NT2/D1 (cell line): ENCODE measurements around the gene CNKSR3.

Source experiments
- DNase-seq: peaks from one replicate; pipeline ENCODE4 v3.0.0-alpha.2; 2011; ENCODE audit warnings: low read depth, low spot score
- H3K27me3 ChIP-seq: 2 replicates; pipeline ENCODE4 v1.6.0; 2011; ENCODE audit warnings: mild to moderate bottlenecking; ENCODE audit not compliant: insufficient read length, insufficient read depth
- H3K36me3 ChIP-seq: 2 replicates; pipeline ENCODE4 v1.6.1; 2011; ENCODE audit warnings: mild to moderate bottlenecking, low read length, mixed read lengths; ENCODE audit not compliant: insufficient read depth, insufficient read length
- H3K4me1 ChIP-seq: 2 replicates; pipeline ENCODE4 v1.5.1; 2011; ENCODE audit not compliant: insufficient read depth, insufficient read length
- H3K4me3 ChIP-seq: 2 replicates; pipeline ENCODE4 v1.5.1; 2011; ENCODE audit warnings: low read depth; ENCODE audit not compliant: insufficient read length
- H3K9ac ChIP-seq: 2 replicates; pipeline ENCODE4 v1.6.0; 2011; ENCODE audit warnings: low read depth; ENCODE audit not compliant: insufficient read length
- H3K9me3 ChIP-seq: 2 replicates; pipeline ENCODE4 v1.5.1; 2011; ENCODE audit warnings: mild to moderate bottlenecking, low read length; ENCODE audit not compliant: insufficient read depth
- SUZ12 ChIP-seq: IDR thresholded peaks from 2 replicates; pipeline ENCODE4 v1.6.1; 2011; ENCODE audit not compliant: insufficient read length, insufficient read depth; ENCODE audit errors: extremely low read depth
- YY1 ChIP-seq: IDR thresholded peaks from 2 replicates; pipeline ENCODE4 v1.6.1; 2011; ENCODE audit not compliant: insufficient read length, insufficient read depth
- ZNF274 ChIP-seq: IDR thresholded peaks from 2 replicates; pipeline ENCODE4 v1.6.1; 2011; ENCODE audit warnings: mild to moderate bottlenecking, low read depth, low read length

Gene CNKSR3

DNA sequence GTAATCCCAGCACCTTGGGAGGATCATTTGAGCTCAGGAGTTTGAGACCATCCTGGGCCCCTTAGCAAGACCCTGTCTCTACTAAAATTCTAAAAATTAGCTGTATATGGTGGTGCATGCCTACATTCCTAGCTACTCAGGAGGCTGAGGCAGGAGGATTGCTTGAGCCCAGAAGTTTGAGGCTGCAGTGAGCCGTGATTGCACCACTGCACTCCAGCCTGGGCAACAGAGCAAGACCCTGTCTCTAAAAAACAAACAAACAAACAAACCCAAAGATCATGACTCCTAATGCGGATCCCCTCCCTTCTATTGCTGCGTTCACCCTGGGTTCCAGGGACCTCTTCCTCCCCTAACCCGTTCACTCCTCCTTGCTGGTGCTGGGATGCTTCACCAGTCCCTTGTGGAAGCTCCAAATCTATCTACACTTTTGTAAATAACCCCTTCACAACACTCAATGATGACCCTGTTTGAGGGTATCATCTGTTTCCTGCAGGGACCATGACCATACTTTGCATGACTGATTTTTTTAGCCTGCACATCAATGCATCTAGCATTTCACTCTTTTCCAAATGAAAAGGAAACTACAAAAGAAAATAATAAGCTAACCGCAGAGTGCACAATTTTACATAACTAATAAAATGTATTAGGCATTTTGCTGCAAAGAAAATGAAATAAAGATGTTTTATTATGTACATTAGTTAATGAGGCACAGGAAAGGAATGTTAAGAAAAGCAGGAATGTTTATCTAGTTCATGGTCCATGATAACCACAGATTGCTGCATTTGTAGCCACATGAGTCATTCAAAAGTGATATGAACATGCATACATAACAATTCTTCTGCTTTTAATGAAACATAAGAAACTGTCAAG is 123.4 kb downstream of the CNKSR3 start:
- Histone ChIP-seq H3K27me3 (no peaks in the 10 kb centered on the region), H3K4me3 (no peak overlapping the region), H3K4me1 (no peaks in the 10 kb centered on the region), H3K9ac (no peak overlapping the region), H3K36me3 (no peaks in the 10 kb centered on the region), H3K9me3 (no peaks in the 10 kb centered on the region; the same call in 1 of the 2 replicates)
- no peak for TF ChIP-seq YY1
- no peak for TF ChIP-seq ZNF274
- no peak for TF ChIP-seq SUZ12
- no peak for DNase-seq

DNA sequence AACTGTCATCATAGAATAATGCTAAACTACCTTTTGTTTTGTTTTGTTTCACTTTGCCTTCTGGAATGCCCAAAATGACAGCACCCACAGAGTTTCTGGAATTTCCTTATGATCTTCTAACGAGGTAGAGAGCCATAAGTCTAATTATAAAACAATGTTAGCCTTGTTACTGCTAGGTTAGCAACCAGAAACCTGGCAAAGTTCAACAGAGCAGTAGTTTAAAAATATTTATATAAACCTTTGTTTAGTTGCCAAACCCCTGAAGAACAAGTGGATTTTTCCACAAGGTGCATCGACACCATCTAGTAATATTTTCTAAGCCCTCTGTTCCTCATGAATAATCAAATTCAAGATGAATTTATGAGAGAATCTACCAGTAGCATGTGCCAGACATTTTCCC is 126.3 kb downstream of the CNKSR3 start:
- no peak for DNase-seq
- no peaks in the 10 kb centered on the region for H3K4me1 ChIP-seq
- no peaks in the 10 kb centered on the region for H3K36me3 ChIP-seq
- TF ChIP-seq YY1 = no peak
- TF ChIP-seq SUZ12 = no peak
- TF ChIP-seq ZNF274 = no peak
- no peaks in the 10 kb centered on the region for H3K27me3 ChIP-seq
- H3K9ac ChIP-seq = no peak overlapping the region
- H3K4me3 ChIP-seq = no peak overlapping the region
- H3K9me3 ChIP-seq = no peaks in the 10 kb centered on the region; the same call in 1 of the 2 replicates

DNA sequence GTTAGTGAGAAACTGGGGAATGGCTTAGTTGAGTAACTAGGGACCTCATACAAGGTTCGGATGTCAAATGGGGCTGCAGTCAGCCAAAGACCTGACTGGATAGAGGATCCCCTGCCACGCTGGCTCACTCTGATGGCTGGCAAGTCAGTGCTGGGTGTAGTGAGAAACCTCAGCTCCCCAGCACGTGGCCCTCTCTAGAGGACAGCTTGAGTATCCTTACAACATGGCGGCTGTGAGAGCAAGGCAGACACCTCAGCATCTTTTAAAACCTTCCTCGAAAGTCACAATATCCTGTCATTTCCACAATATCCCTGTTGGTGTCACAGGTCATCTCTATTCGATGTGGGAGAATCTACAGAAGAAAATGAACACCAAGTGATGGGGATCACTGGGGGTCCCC is 127.2 kb downstream of the CNKSR3 start:
- no peak for DNase-seq
- TF ChIP-seq ZNF274 (no peak), SUZ12 (no peak)
- Histone ChIP-seq H3K9ac (no peak overlapping the region), H3K27me3 (no peaks in the 10 kb centered on the region), H3K36me3 (no peaks in the 10 kb centered on the region), H3K4me1 (no peaks in the 10 kb centered on the region), H3K9me3 (no peaks in the 10 kb centered on the region; the same call in 1 of the 2 replicates), H3K4me3 (no peak overlapping the region)

DNA sequence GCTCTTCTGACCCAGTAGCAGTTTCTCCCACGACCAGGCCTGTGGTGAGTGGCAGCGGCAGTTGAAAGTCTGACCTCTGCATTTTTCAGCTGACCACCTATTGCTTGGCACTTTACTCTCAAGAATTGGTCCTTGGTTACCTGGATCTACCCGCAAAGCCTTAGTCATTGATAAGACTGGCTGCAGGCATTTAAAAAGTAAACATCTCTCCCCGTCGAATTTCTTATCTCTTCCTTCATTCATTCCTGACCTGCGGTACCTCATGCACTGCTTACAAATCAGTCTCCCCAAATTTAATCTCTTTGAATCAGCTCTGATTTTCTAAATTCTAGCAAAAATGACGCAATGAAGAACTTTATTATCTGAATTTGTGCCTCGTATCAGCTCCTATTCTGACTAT is 127.7 kb downstream of the CNKSR3 start:
- Histone ChIP-seq H3K4me1 (no peaks in the 10 kb centered on the region), H3K27me3 (no peaks in the 10 kb centered on the region), H3K9ac (no peak overlapping the region), H3K9me3 (no peaks in the 10 kb centered on the region; the same call in 1 of the 2 replicates), H3K36me3 (no peaks in the 10 kb centered on the region), H3K4me3 (no peak overlapping the region)
- no peak for TF ChIP-seq ZNF274
- no peak for TF ChIP-seq YY1
- TF ChIP-seq SUZ12 = no peak
- no peak for DNase-seq

DNA sequence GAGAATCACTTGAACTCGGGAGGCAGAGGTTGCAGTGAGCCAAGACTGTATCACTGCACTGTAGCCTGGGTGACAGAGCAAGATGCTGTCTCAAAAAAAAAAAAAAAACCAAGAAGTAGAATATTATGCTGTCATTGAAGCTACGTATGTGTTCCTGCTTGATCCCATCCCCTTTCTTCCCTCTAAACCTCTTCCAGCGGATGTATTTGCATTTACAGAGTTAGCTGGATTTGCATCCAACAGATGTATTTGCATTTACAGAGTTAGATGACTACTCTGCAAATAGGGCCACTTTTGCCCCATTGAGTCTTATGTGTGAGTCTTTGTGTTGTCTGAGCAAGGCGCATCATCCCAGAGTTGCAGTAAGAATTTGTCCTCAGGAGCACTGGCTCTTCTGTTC is 128.9 kb downstream of the CNKSR3 start:
- Histone ChIP-seq H3K36me3 (no peaks in the 10 kb centered on the region), H3K27me3 (no peaks in the 10 kb centered on the region), H3K9me3 (no peaks in the 10 kb centered on the region; the same call in 1 of the 2 replicates), H3K4me1 (no peaks in the 10 kb centered on the region), H3K4me3 (no peak overlapping the region), H3K9ac (no peak overlapping the region)
- no peak for DNase-seq
- no peak for TF ChIP-seq YY1
- no peak for TF ChIP-seq SUZ12
- TF ChIP-seq ZNF274 = no peak

DNA sequence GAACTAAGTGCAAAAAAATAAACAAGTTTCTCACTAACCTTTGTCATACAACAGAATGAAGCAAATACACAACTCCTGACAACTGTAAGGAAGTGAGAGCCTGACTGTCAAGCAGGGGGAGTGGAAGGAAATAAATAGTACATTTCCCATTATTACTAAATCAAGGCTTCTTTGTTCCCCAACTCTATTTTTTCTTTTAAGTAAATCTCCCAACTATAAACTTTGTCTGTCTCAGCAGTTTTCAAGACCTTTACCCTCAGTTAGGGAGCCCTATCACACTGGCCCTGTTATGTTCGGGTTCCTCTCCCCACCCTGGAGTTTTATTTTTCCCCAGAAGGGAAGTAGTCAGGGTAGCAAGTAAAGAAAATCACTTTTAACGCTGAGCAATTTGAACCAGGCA is 129.7 kb downstream of the CNKSR3 start:
- no peaks in the 10 kb centered on the region for H3K4me1 ChIP-seq
- no peak for TF ChIP-seq SUZ12
- no peak for TF ChIP-seq YY1
- TF ChIP-seq ZNF274 = no peak
- DNase-seq = no peak
- H3K4me3 ChIP-seq = no peak overlapping the region
- H3K9me3 ChIP-seq = no peaks in the 10 kb centered on the region; the same call in 1 of the 2 replicates
- no peak overlapping the region for H3K9ac ChIP-seq
- no peaks in the 10 kb centered on the region for H3K27me3 ChIP-seq
- no peaks in the 10 kb centered on the region for H3K36me3 ChIP-seq

DNA sequence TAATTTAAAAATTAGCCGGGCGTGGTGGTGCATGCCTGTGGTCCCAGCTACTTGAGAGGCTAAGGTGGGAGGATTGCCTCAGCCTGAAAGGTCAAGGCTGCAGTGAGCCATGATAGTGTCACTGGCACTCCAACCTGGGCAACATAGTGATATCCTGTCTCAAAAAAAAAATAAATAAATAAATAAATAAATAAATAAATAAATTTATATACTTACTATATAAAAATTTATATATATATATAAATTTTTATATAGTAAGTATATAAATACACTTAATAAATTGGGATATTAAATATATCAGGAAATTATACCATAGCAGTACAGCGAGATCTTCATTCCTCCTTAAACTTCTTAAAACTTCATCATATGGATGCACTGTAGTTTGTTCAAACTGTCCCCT is 130.9 kb downstream of the CNKSR3 start:
- H3K27me3 ChIP-seq = no peaks in the 10 kb centered on the region
- DNase-seq = no peak
- H3K9me3 ChIP-seq = no peaks in the 10 kb centered on the region; the same call in 1 of the 2 replicates
- no peak overlapping the region for H3K4me3 ChIP-seq
- TF ChIP-seq YY1 = no peak
- TF ChIP-seq SUZ12 = no peak
- TF ChIP-seq ZNF274 = no peak
- H3K4me1 ChIP-seq = no peaks in the 10 kb centered on the region
- H3K9ac ChIP-seq = no peak overlapping the region
- H3K36me3 ChIP-seq = no peaks in the 10 kb centered on the region
